ENCODE results near the gene AMH.

AMH gene

DNA sequence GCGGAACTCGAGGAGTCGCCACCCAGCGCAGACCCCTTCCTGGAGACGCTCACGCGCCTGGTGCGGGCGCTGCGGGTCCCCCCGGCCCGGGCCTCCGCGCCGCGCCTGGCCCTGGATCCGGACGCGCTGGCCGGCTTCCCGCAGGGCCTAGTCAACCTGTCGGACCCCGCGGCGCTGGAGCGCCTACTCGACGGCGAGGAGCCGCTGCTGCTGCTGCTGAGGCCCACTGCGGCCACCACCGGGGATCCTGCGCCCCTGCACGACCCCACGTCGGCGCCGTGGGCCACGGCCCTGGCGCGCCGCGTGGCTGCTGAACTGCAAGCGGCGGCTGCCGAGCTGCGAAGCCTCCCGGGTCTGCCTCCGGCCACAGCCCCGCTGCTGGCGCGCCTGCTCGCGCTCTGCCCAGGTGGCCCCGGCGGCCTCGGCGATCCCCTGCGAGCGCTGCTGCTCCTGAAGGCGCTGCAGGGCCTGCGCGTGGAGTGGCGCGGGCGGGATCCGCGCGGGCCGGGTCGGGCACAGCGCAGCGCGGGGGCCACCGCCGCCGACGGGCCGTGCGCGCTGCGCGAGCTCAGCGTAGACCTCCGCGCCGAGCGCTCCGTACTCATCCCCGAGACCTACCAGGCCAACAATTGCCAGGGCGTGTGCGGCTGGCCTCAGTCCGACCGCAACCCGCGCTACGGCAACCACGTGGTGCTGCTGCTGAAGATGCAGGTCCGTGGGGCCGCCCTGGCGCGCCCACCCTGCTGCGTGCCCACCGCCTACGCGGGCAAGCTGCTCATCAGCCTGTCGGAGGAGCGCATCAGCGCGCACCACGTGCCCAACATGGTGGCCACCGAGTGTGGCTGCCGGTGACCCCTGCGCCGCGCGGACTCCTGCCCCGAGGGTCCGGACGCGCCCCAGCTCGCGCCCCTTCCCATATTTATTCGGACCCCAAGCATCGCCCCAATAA, 2.3 kb downstream of the AMH start:
- DNase-seq: no peak

DNA sequence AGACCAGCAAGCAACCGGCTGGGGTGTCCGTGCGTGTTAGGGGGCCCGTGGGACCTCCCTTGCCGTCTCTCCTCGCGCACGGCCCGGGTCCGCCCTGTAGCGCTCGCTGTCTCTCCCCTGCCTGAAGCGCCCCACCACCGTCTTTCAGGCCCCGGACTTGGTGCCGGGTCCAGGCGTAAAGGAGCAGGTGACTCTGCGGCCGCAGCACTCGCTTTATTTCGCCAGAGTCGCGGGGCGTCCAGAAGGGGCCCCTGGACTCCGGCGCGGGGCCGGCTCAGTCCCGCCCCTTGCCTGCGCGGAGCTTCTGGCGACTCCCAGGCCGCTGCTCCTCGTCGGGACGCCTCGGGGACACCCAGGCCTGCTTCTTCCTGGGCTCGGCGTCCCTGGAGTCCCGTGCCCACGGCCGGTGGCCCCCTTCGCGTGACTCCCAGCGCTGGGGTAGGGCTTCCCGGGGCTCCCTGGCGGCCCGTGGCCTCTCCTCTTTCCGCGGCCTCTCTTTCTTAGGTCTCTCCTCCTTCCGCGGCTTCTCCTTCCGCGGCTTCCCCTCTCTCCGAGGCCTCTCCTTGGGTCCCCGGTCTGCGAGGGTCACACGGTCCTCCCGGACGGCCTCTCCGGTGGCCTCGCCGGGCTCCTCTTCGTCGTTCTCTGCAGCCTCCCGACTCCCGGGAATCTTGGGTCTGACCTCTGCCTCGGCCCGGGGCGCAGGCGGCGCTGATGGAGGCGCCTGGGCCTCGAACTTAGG, 3.1 kb downstream of the AMH start:
- DNase-seq: no peak

DNA sequence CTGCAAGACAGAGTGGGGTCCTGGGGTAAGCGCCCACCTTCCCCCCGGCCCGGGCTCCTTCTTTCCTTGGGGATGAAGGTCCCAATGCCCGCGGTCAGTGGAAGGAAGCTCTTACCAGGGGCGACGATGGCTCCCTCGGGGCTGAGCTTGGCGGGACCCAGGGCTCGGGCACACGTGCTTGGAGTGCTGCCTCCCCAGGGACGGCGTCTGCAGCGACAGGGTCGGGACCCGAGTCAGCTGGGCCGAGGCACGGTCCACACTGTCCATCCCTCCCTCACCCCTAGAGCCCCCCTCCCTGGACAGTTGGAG, 3.6 kb downstream of the AMH start:
- DNase-seq: no peak

DNA sequence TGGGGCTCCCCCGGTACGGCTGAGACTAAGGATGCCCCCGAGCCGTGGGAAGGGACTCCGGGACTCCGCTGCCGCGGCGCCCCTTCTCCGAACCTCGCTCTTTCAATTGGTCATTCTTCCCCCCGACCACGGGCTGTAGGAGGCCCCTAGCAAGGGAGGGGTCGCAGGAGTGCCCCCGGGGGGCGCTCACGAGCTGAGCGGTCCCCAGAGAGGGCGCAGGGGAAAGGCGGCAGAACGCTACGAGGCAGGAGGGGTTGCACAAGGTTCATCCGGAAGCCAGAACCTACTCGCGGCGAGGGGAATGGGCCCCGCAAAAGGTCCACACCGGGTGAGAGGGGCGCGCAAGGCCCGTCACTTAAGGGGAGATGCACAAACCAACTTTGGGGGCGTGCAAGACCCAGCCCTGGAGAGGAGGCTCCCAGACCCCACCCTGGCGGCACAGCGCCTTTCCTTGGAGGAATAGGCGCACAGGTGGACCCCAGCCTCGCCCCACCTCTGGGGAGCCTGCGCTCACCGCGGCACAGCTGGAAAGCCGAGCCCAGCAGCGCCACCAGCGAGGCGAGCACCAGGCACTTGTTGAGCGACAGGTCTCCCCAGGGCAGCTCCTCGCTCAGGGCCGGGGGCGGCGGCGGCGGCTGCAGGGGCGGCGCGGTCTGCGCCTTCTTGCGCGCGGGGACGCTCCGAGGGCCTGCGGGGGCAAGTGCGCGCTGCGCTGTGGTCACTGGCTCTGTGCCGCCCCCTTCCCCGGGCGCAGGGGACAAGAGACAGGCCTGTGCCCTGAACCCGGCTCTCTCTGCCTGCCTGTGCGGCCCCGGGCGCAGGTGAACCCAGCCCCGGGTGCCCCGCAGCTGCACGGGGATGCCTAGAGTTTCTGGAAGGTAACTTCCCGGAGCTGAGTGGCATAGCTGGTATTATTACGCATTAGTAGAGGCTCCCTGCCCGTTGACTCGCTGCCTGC, 4.3 kb downstream of the AMH start:
- peak; percentile 33 for DNase-seq

DNA sequence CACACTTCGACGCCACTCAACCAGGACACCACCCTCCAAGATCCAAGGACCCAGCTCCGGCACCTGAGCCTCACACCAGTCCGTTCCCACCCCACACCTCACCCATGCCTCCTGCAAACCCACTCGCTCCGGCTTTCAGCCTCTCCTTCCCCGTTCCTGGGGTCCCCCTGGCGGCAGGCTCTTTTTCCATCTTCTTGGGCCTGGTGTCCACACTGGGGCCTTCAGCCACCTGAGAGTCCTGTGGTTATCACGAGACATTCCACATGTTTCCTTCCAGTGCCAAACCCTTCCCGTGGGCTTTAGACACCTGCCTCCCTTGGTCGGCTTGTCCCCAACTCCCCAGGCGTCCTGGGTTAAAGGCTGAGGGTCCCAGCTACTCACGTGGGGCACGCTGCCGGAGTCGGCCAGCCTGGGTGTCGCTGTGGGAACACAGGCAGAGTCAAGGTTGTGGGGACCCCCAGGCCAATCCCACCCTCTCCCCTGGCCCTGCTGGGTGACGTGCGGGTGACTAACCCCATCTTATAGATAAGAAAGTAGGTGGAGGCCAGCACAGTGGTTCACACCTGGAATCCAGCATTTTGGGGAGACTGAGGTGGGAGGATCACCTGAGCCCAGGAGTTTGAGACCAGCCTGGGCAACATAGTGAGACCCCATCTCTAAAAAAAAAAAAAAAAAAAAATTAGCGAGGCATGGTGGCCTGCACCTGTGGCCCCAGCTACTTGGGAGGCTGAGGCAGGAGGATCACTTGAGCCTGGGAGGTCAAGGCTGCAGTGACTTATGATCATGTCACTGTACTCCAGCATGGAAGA, 5.1 kb downstream of the AMH start:
- DNase-seq: no peak

DNA sequence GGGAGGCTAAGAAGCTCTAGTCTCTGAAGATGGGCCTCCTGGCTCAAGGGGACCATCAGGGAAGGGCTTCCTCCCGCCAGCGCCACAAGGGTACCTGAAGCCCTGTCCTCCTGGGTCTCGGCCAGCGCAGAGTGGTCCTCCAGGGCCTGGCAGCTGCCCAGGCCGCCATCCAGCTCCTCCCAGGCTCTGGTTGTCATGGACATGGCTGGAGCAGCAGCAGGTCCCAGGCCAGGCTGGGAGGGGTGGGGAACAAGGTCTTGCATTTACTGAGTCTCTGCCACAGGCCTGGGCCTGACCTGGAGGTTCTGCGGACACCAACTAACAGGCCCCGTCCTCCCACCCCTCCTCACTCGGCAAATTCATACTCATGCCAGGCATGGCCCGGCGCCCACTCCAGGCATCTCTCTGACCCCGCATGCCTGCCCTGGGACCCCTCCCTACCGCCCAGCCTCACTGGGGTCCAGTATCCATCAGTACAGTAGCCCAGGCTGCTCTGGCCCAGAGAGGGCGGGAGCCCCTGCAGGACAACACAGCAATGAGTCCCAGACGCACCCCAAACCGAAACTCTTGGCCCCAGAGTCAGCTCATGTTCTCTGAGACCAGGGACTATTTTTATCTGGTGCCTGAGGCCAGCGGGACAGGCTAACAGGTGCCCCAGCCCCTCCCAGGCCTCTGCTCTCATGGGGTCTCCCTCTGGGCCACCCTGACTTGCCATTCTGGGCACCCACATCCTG, 6.2 kb downstream of the AMH start:
- no peak for DNase-seq

DNA sequence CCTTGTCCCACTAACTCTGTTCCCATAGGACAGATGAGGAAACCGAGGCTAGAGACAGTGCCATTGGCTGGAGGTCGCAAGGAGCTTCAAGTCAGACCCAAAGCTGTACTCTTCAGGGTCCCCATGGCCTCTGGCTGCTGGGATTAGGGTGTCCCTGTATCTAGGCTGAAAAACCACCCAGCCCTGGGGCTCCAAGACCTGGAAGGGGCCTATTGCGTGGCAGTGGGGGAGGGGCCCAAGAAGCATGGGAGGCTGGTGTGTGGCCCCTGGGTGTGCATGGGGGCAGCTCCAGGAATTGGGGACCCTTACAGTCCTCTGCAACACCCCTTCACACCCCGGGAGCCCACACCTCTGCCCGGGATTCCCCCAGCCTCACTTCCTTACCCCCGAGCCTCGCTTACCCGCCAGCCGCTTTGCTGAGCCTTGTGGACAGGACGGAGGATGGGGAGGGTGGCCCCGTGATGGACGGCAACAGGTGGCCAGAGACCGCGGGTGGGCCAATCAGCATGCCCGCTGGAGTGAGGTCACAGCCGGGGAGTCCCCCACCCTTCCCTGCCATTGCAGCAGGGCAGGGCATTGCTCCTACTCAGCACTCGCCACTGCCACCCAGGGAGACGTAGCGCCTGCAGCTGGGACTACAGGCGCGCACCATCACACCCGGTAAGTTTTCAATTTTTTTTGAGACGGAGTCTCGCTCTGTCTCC, 7.0 kb downstream of the AMH start, which contains the start of gene JSRP1:
Gene JSRP1 (minus strand): TSS at position 436 of the 704 bp plus-strand sequence. CDS start 1,103 bp downstream, outside the sequence.
- no peak for DNase-seq

DNA sequence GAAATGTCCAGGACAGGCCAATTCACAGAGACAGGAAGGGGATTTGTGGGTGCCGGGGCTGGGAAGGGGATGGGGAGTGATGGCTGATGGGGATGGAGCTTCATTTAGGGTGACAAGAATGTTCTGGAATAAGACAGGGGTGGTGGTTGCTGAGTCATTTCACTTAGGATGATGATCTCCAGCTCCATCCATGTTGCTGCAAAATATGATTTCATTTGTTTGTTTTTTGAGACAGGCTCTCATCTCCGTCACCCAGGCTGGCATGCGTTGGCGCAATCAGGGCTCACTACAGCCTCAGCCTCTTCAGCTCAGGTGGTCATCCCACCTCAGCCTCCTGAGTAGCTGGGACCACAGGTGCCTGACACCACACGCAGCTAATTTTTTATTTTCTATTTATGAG, 10.2 kb downstream of the AMH start:
- DNase-seq: no peak

DNA sequence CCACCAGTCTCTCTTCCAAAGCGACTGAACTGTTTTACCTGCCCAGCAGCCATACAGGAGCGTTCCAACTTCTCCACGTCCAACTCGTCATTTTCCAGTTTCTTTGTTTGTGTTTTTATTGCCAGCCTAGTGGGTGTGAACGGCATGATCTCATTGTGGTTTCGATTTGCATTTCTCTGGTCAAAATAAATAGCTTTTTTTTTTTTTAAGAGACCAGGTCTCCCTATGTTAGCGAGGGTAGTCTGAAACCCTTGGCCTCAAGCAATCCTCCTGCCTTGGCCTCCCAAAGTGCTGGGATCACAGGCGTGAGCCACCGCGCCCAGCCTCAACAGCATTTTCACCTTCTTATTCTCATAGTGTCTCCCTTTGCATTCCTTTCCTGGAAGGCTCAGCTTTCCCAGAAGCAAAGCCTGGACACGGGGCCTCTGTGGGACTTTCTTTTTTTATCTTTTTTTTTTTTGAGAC, 11.2 kb downstream of the AMH start:
- DNase-seq: no peak

DNA sequence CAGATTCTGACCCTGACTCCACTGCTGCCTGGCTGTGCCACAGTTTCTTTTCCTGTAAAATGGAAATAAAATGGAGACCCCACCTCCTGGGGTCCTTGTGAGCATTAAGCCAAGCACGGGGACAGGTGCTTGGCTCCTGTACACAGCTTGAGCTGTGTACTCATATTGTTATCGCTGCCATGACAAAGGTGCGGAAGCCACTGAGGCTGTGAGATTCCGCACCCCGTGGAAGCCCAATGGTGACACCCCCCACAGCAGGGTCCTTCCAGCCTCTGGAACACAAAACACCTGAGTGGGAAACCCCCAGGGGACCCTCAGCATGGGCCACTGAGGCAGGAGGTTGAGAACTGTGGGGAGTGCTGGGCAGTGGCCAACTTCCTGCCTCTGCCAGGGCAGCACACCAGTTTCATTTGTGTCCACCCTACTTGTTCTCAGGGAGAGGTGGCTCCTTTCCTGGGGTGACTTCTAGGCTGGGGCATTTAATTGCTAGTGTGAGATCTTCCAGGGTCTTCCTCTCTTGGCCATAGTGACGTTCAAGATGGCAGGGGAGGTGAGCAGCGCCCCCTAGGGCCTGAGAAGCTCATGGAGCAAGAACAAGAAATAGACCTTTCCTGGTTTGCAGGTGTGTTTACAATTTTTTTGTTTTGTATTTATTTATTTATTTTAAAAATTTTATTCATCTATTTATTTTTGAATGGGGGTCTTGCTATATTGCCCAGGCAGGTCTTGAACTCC, 12.5 kb downstream of the AMH start:
- peak; percentile 31 for DNase-seq

DNA sequence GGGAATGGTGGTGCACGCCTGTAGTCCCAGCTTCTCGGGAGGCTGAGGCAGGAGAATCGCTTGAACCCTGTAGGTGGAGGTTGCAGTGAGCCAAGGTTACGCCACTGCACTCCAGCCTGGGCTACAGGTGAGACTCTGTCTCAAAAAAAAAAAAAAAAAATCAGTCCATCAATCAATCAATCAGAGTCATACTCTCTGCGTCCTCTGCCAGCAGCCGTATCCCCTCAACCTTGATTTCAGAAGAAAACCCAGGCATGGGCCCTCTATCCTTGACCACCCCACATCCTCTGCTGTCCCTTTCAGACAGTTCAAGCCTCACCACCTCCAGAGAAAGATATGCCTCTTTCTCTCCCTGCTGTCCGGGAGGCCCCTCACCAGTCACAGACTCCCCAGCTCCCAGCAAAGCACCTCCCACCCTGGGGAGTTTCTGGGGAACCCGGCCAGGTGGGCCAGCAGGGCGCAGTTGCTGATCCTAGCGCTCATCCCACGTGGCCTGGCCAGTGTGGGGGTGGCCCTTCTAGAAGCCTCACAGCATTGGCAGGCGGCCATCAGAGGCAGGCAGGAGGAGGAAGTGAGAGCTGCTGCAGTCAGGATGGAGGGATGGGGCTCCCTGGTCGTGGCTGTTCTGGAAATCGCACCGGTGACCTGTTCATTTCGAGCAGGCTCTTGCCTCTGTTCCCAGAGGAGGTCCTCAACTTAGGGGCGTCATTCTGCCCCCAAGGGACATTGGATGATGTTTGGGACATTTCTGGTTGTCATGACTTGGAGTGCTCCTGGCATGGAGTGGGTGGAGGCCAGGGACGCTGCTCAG, 17.3 kb downstream of the AMH start:
- peak; percentile 97 for DNase-seq

DNA sequence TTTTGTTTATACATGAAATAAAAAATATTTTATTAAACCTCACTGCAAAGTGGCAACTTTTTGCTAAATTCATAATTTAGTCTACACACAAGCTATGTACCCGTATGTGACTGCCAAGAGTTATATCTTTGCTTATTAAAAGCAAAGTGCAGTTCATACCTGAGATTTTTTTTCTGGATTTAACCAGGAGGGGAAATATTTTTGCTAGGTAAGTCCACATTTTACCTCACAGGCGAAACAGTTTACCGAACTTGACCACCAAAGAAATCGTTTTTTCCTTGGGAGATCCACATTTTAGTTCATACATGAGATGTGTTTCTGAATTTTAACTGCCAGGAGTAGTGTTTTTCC, 19.3 kb downstream of the AMH start:
- no peak for DNase-seq

DNA sequence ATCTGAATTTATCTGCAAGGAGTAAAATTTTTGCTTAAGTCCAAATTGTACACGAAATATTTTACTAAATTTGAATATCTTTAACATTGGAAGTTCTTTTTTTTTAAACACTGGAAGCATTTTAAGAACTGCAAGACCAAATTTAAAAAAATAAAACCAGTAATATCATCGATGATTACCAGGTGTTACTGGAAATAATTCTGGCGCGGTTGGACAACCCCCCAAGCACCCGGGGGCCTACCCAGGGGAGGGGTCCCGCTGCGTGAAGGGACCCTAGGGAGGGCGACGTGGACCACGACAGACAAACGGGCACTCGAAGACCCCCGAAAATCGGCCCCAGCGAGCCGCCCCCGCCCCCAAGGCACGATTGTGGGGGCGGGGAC, 19.7 kb downstream of the AMH start:
- no peak for DNase-seq

DNA sequence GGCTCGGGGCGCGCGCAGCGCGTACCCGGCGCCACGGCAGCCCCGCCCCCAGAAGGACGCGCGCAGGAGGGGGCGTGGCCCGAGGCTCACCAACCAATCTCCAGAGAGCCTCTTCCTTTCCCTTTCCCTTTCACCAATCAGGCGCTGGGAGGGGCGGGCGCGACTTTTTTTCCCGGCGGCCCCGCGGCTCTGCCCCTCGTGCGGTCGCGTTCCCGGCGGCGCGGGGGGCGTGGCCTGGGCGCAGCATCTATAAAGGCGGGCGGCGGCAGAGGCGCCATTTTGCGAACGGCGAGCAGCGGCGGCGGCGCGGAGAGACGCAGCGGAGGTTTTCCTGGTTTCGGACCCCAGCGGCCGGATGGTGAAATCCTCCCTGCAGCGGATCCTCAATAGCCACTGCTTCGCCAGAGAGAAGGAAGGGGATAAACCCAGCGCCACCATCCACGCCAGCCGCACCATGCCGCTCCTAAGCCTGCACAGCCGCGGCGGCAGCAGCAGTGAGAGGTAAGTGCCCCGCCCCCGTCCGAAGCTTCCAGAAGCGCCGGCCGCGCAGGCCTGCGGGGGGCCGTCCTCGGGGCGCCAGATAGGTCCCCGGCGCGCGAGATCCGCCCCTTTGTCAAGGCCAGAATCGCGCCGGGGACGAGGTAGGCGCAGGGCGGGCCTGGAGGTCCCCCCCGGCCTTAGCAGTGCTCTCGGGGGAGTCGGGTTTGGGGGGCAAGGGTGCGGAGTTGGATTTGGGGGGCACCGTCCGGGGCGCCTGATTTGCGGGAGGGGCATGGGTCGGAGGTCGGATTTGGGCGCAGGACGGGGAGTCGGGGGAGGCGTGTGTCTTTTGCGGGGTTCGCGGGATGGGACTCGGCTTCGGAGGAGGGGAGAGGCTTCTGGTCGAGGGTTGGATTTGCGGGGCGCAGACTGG, 20.4 kb downstream of the AMH start:
- DNase-seq: peak; percentile 96

DNA sequence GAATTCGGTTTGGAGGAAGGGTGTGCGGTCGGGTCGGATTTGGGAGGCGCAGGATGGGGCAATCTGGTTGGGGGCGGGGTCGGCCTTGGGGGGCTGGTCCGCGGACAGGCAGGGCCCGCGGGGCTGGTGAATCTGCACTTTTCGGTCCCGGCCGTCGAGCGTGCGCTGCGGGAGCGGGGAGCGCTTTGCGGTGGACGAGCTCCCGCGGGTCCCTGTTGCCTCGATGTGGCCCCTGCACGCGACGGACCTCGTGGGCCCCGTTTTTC, 21.0 kb downstream of the AMH start:
- DNase-seq: no peak

DNA sequence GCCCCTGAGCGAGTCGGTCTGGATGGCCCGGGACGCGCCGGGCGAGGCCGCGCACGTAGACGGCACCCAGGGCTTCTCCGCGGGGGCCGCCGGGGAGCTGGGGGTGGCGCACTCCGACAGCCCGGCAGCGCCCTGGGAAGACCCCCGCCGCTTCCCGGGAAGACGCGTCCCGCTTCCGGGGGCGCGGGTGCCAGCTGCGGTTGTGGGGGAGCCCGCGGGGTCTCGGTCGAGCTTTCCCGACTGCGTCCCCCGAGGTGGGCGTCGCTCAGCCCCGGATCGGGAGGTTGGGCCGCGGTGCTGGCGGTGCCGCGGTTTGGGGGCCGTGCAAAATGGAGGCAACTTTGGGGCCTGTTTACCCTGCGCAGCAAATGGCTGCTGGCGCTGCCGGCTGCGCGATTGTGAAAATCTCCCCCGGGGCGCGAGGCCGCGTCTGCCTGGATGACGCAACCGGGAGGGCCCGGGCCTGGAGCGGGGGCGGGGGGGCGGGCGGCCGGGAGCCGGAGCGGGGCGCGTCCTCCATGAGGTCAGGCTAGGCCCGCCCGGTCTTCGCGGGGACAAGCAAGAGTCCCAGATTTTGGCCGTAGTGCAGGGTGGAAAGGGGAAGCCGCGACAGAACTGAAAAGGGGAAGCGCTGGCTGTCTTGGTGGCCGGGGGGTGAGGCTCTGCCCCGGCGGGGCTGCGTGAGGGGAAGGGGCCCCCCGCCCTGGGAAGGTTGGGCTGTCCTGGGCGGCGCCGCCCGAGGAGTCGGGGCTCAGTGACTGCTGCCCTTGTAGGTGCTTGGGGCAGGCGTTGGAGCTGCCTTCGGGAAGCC, 21.5 kb downstream of the AMH start:
- DNase-seq: peak; percentile 97
